ENCODE measurements around the gene MPC2. TPM values are rescaled to one million over a fixed set of nuclear protein-coding genes. Genes with fewer than 3 reads are reported as not detected.

Gene MPC2
- total and polyA plus RNA-seq, 12 donors = 50.0 to 186 (median 111) TPM

Other genes with a start within 250 kb of the MPC2 start
- 100 to 1,000 TPM in 1 of 9 donors, 10 to 100 TPM in 8; 32.5 to 101 (median 64.1) TPM for gene MPZL1, start 215.1 kb downstream of the MPC2 start, total RNA-seq
- 10 to 100 TPM; 12.1 to 87.5 (median 20.6) TPM for gene MPZL1, start 215.1 kb downstream of the MPC2 start, polyA plus RNA-seq
- under 1 TPM in 7 of 9 donors, not detected in 2; 0.07 to 0.61 (median 0.23) TPM for gene ADCY10, start 22.9 kb downstream of the MPC2 start, total RNA-seq
- under 1 TPM; 0.24 to 0.40 (median 0.38) TPM for gene ADCY10, start 22.9 kb downstream of the MPC2 start, polyA plus RNA-seq
- 100 to 1,000 TPM in 4 of 9 donors, 10 to 100 TPM in 5; 57.8 to 160 (median 98.8) TPM for gene DCAF6, start 389 bp downstream of the MPC2 start, total RNA-seq
- gene DCAF6, start 389 bp downstream of the MPC2 start, polyA plus RNA-seq = 10 to 100 TPM; 46.4 to 88.0 (median 50.9) TPM
- gene GPR161, start 199.9 kb upstream of the MPC2 start, total RNA-seq = 1 to 10 TPM; 1.9 to 4.8 (median 3.3) TPM
- 1 to 10 TPM in 2 of 3 donors, under 1 TPM in 1; 0.75 to 1.9 (median 1.9) TPM for gene GPR161, start 199.9 kb upstream of the MPC2 start, polyA plus RNA-seq
- gene TIPRL, start 241.9 kb upstream of the MPC2 start, total RNA-seq = 10 to 100 TPM; 13.6 to 56.5 (median 28.3) TPM
- 10 to 100 TPM in 1 of 3 donors, 1 to 10 TPM in 2; 9.3 to 59.3 (median 9.6) TPM for gene TIPRL, start 241.9 kb upstream of the MPC2 start, polyA plus RNA-seq